GM12878 (cell line): Measurements from ENCODE around the gene ATP2C1. TPM values are rescaled to one million over a fixed set of nuclear protein-coding genes. Genes with fewer than 3 reads are reported as not detected.

Experiments used
- ATAC-seq: fragments of 200-7000 bp; cut with Tn5 transposase; 3 replicates; pipeline ENCODE4 v1.9.1; 2020; ENCODE audit warnings: mild to moderate bottlenecking, moderate library complexity
- BruUV-seq: library from RNA; stranded (reverse); fragments of 400-500 nt; replicated peaks from 2 replicates; lab custom pipeline; 2021; lab: Mats Ljungman, UMichigan
- CTCF ChIA-PET: fragments of 300-600 bp; sonication (Branson Sonifier 250); formaldehyde crosslinking; extraction: SDS; loops from one replicate; lab custom pipeline; 2021; ENCODE audit warnings: inconsistent platforms; lab: Yijun Ruan, JAX
- POLR2A ChIA-PET: fragments of 350-600 bp; formaldehyde crosslinking; extraction: SDS; loops from one replicate; lab custom pipeline; 2021; ENCODE audit warnings: inconsistent platforms; lab: Charles Lee
- RAD21 ChIA-PET: fragments of 300-600 bp; sonication (Branson Sonifier 250); formaldehyde crosslinking; loops from one replicate; lab custom pipeline; 2023; ENCODE audit warnings: antibody characterized with exemption; ENCODE audit not compliant: unreplicated experiment; lab: Charles Lee
- SMC1A ChIA-PET: fragments of 300-600 bp; sonication (Branson Sonifier 250); formaldehyde crosslinking; loops from one replicate; lab custom pipeline; 2023; ENCODE audit not compliant: unreplicated experiment, uncharacterized antibody; lab: Charles Lee
- DNase-seq: peaks from one replicate; pipeline ENCODE4 v3.0.0-alpha.2; 2011; ENCODE audit warnings: low read depth, low spot score
- FAIRE-seq: peaks from 3 replicates; lab custom pipeline; 2011; peaks lifted over from hg19 to GRCh38; lab: Jason Lieb, UNC
- H2AFZ ChIP-seq: 2 replicates; pipeline ENCODE4 v1.6.0; 2011; ENCODE audit warnings: low read depth, low read length, control low read depth; ENCODE audit not compliant: control insufficient read depth
- H3K27ac ChIP-seq: 2 replicates; pipeline ENCODE4 v1.5.1; 2011; ENCODE audit warnings: control low read depth; ENCODE audit not compliant: control insufficient read depth, insufficient read depth
- H3K27me3 ChIP-seq, 2 experiments: replicated peaks in 1 of 2; 2 replicates each; pipeline versions ENCODE4 v1.6.0 to v1.6.1; 2011; ENCODE audit warnings: low read length in 1 of 2; ENCODE audit not compliant: control insufficient read depth in 2 of 2, insufficient read depth in 2 of 2
- H3K36me3 ChIP-seq, 2 experiments: 2 replicates each; pipeline ENCODE4 v1.5.1; 2011; ENCODE audit warnings: low read length in 1 of 2; ENCODE audit not compliant: control insufficient read depth in 2 of 2, insufficient read depth in 2 of 2
- H3K4me1 ChIP-seq: 2 replicates; pipeline ENCODE4 v1.6.1; 2011; ENCODE audit warnings: mild to moderate bottlenecking, low read length, moderate library complexity, mixed read lengths; ENCODE audit not compliant: control insufficient read depth, insufficient read depth
- H3K4me2 ChIP-seq: 2 replicates; pipeline ENCODE4 v1.6.0; 2011; ENCODE audit warnings: control low read depth; ENCODE audit not compliant: control insufficient read depth, insufficient read depth
- H3K4me3 ChIP-seq: fragments of 200-600 bp; sonication (generic); 2 replicates; pipeline ENCODE4 v1.5.1; 2016
- H3K79me2 ChIP-seq: 2 replicates; pipeline ENCODE4 v1.6.0; 2011; ENCODE audit warnings: low read length; ENCODE audit not compliant: control insufficient read depth, insufficient read depth
- H3K9ac ChIP-seq: 2 replicates; pipeline ENCODE4 v1.8.0; 2011; ENCODE audit warnings: low read length, control low read depth, mixed read lengths; ENCODE audit not compliant: control insufficient read depth, insufficient read depth
- H3K9me3 ChIP-seq: replicated peaks from 3 replicates; pipeline ENCODE4 v1.5.1; 2011; ENCODE audit warnings: mild to moderate bottlenecking, low read length; ENCODE audit not compliant: control insufficient read depth, insufficient read depth
- H4K20me1 ChIP-seq: 2 replicates; pipeline ENCODE4 v1.6.0; 2011; ENCODE audit not compliant: control insufficient read depth, insufficient read depth
- ASH2L ChIP-seq: fragments of 300-600, 200-600 bp; sonication (generic); IDR thresholded peaks from 2 replicates; pipeline ENCODE4 v1.6.1; 2017; ENCODE audit warnings: low read depth, mild to moderate bottlenecking, borderline replicate concordance
- FOS ChIP-seq: IDR thresholded peaks from 3 replicates; pipeline ENCODE4 v1.6.1; 2011; ENCODE audit warnings: borderline replicate concordance; ENCODE audit not compliant: insufficient read length; ENCODE audit errors: extremely low read depth
- MTA2 ChIP-seq: fragments of 450-650 bp; IDR thresholded peaks from 2 replicates; pipeline ENCODE4 v1.6.1; 2016; ENCODE audit warnings: low read depth, mild to moderate bottlenecking, moderate library complexity
- SREBF1 ChIP-seq: IDR thresholded peaks from 2 replicates; pipeline ENCODE4 v1.6.1; 2012; ENCODE audit warnings: mild to moderate bottlenecking, low read length
- TAF1 ChIP-seq: IDR thresholded peaks from 2 replicates; pipeline ENCODE4 v1.6.1; 2011; ENCODE audit warnings: mild to moderate bottlenecking, low read depth, low read length, borderline replicate concordance
- ZBED1 ChIP-seq: IDR thresholded peaks from 2 replicates; pipeline ENCODE4 v1.6.1; 2016; ENCODE audit warnings: borderline replicate concordance
- ZNF687 ChIP-seq: fragments of 450-650 bp; IDR thresholded peaks from 2 replicates; pipeline ENCODE4 v1.6.1; 2017; ENCODE audit warnings: mild to moderate bottlenecking, moderate library complexity
- WGBS: methylation state at CpG from one replicate; pipeline ENCODE4 v1.1.6; 2016; ENCODE audit warnings: low lambda C conversion rate; ENCODE audit not compliant: insufficient replicate concordance, insufficient coverage; ENCODE audit errors: missing lambda C conversion rate; 5-methylcytosine and 5-hydroxymethylcytosine counted together
- in situ Hi-C: fragments of 300-500 bp; cut with MboI; formaldehyde crosslinking; loops from 9 replicates; pipeline ENCODE4 v1.14.3; 2018; ENCODE audit warnings: mixed read lengths
- intact Hi-C: fragments of 100-400 bp; cut with micrococcal nuclease; formaldehyde crosslinking; loops from one replicate; pipeline ENCODE4 v1.14.2; 2022; ENCODE audit not compliant: unreplicated experiment
- polyA plus RNA-seq, 11 experiments: library from polyadenylated mRNA; depleted of rRNA in 4 of 11; unstranded in 6 of 11; stranded (reverse) in 5 of 11; fragments of >200 nt; fragmentation: Nextera tagmentation in 4 of 11; fragmentation: Illumina TruSeq in 1 of 11; extraction: Ambion mirVana in 4 of 11; extraction: Trizol in 1 of 11; gene quantifications; 1 replicate in 1 of 11; 2 replicates in 10 of 11; pipeline versions ENCODE4 v1.2.1 to v1.2.3, GENCODE V29; 2011 to 2016; ENCODE audit warnings: inconsistent platforms in 2 of 11, missing spikeins in 2 of 11, low read depth in 1 of 11
- total RNA-seq, 4 experiments: library from RNA; depleted of rRNA in 3 of 4; stranded (reverse); fragments of >200 nt in 3 of 4; fragmentation: Illumina TruSeq in 1 of 4; extraction: Trizol in 1 of 4; gene quantifications; 2 replicates each; pipeline versions ENCODE4 v1.2.1 to v1.2.3, GENCODE V29; 2013 to 2021

ATP2C1 gene
- total and polyA plus RNA-seq, 10 of the 15 experiments (the other 5 are each of a cell fraction or from before 2014, with no cell fraction given): 20.6 to 116 (median 55.1) TPM

- no peak overlapping the region for H3K4me3 ChIP-seq
- ChIA-PET POLR2A (no interaction called here), CTCF (no interaction called here), SMC1A (interaction anchor here (0.9 kb wide), 1 partner anchor 44 kb away, joined by 3 read pairs; no protein-coding TSS in a partner anchor), RAD21 (no interaction called here)
- FAIRE-seq (no peak), ATAC-seq (no peak), DNase-seq (no peak)
- H3K9me3 ChIP-seq: 0 out of 3 replicates have a peak, but pooled peaks cover 2% of the 10 kb centered on the region
- BruUV-seq: no TSS peak
- peaks cover 10 to 26% of the 10 kb centered on the region in 2 experiments; a peak in 3 of 4 replicates for H3K36me3 ChIP-seq
- intact Hi-C loops: no loop called here
- no peaks in the 10 kb centered on the region for H3K79me2 ChIP-seq
- no peak overlapping the region for H2AFZ ChIP-seq
- TF ChIP-seq SREBF1 (no peak), ZBED1 (no peak), TAF1 (no peak), ASH2L (no peak), FOS (no peak), MTA2 (no peak), ZNF687 (no peak)
- no peaks in the 10 kb centered on the region for H3K4me1 ChIP-seq
- H3K27me3 ChIP-seq: no peaks in the 10 kb centered on the region
- H3K4me2 ChIP-seq: no peak overlapping the region
- H3K27ac ChIP-seq: no peak overlapping the region
- in situ Hi-C loops: no loop called here
- 96% methylated on average over 2 of the region's 2 CpGs for WGBS
- H4K20me1 ChIP-seq: no peaks in the 10 kb centered on the region
- H3K9ac ChIP-seq: no peak overlapping the region
Measured at GRCh38 chr3:130969621-130970020, 75.7 kb downstream of the ATP2C1 start.
